Measurements from ENCODE around the gene CAMLG.

CAMLG gene

DNA sequence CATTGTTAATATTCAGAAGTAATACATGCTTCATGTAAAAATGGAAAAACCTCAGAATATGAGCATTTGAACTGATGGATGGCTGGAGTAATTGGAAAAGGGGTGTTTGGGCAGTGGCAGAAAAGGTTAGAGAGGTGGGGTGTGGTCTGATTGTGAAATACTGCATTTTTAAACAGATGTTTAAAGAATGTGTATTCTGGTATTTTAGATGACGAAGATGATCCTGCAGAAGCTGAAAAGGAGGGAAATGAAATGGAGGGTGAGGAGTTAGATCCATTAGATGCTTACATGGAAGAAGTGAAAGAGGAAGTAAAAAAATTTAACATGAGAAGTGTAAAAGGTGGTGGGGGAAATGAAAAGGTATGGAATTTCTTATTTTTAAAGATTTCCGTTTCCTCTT lies 39.0 kb downstream of the CAMLG start:
- DNase-seq (ENCODE audit: low spot score) = no peak

DNA sequence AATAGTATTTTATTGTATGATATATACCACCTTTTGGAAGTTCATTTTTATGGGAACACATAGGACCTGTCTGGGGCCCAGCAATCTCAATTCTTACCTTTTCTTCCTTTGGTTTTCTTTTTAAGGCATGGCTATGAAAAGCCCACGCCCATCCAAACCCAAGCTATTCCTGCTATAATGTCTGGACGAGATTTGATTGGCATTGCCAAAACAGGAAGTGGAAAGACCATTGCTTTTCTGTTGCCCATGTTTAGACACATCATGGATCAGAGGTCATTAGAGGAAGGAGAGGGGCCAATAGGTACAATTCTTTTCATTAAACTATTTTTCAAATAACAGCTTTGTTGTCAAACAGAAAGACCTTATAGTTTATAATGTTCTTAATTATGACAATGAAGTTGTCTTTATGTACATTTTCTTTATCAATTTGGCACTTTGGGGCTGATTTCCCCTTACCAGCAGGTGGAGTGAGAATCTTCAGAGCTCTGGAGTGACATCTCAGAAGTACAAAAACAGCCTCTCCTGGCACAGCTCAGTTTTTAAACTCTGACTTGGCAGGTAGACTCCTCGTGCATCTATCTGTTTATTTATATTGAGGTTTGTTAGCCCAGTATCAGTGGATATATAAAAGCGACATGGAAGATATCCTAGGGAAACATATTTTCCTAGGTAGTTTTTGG lies 46.0 kb downstream of the CAMLG start:
- no peak for DNase-seq (ENCODE audit: low spot score)

DNA sequence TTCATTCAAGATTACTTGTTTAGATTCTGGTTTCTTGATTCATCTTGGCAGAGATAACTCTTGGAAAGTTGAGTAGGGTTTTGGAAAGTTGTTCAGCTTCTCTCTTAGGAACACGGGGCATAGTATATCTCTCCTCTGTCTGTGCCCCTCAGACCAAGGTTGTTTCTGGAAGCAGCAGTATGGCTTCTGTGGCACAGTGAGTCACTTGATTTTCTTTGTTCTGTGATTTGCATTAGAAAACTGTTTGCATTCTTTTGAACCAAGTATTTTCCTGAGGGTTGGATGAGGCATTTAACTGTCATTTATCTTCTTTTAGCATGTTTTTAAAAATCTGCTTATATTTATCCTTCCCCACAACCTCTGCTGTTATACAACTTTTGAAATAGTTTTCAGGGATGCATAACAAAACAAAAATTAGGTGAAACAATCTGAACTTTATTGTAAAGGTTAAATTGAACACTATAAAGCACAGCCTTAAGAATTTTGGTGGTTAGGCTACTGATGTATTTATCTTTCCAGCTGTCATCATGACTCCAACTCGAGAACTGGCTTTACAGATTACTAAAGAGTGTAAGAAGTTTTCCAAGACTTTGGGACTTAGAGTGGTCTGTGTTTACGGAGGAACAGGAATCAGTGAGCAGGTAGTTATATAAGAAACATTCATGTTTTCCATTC lies 46.7 kb downstream of the CAMLG start:
- no peak for DNase-seq (ENCODE audit: low spot score)

DNA sequence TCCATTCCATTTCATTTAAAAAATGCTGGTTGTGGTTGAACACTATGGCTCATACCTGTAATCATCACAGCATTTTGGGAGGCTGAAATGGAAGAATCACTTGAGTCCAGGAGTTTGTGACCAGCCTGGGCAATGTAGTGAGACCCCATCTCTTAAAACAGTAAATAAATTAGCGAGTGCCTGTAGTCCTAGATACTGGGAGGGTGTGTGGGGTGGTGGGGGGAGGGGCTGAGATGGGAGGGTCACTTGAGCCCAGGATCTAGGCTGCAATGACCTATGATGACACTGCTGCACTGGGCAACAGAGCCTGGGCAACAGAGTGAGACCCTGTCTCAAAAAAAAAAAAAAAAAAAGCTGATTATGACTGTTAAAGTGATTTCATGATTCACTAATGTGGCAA lies 49.3 kb downstream of the CAMLG start:
- DNase-seq (ENCODE audit: low spot score) = no peak

DNA sequence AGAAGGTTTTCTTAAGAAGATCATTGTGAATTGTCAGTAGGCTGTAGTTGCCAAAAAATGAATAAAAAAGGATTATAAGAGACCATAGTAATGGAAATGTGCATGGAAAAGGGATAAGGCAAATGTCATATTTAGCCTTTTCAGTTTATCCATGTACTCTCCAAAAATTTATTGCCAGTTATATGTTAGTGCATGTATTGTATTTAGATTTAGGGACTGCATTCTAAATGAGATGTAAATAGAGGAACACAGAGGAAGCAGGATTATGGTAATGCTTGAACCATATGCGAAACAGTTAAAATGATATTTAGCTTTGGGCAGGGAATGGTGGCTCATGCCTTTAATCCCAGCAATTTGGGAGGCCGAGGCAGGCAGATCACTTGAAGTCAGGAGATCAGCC lies 53.2 kb downstream of the CAMLG start:
- no peak for DNase-seq (ENCODE audit: low spot score)

DNA sequence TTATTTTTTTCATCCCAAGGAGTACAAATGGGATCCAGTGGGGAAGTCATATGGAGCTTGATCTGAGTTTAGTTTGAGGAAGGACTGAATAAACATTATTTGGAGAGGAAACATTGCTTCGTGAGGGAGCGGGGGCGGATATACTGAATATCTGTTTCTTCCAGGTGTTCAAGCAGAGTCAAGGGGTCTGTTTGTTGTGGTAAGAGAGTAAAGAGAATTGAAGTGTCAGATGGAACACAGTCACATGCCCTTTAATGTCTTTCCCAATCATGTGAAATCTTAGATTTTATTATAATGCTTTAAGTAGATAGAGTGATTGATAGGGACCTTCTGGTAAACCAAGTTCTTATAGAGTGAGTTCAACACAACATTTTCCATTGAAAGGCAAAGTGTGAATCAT lies 53.9 kb downstream of the CAMLG start:
- no peak for DNase-seq (ENCODE audit: low spot score)

DNA sequence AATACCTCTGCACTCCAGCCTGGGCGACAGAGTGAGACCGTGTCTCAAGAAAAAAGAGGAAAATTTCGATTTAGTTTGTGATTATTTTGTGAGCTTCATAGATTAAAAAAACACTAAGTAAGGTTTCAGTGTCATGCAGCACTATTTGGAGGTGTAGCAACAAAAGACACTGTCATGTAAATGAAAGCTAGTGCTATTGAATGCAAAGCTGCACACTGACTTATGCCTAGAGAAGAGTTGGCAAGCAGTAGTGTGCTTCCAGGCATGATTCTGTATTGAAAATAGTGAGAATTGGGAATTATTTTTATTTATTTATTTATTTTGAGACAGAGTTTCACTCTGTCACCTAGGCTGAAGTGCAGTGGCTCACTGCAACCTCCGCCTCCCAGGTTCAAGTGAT lies 54.8 kb downstream of the CAMLG start:
- DNase-seq (ENCODE audit: low spot score) = no peak

DNA sequence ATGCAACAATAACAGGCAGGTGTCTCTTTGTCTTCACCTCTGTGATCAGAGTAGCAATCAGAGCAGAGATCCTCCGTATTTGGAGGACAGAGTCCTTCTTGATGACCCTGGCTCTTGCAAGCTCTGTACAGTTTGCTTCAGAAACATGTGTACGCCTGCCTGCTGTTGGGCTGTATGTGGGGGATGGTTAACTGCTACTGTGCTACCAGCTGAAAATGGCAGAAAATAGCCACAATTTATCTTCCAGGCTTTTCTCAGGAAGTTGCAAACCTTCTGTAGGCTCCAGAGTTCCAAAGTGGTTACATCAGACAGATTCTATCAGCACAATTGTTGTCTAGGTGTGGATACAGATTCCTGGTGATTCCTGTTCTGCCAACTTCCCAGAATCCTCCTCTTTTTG lies 55.7 kb downstream of the CAMLG start:
- DNase-seq (ENCODE audit: low spot score) = no peak

DNA sequence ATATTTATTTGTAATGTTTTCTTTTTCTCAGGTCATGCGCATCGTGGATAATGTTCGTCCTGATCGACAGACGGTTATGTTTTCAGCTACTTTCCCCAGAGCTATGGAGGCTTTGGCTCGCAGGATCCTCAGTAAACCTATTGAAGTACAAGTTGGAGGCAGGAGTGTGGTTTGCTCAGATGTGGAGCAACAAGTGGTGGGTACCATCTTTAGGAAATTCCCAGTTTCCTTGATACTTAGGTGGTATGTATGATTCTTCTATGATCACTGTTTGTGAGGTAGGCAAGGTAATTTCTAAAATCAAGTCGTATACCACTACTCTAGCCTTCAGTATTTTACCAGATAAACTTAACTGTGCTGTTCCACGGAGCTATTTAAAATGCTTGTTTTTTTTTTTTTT lies 56.5 kb downstream of the CAMLG start:
- DNase-seq (ENCODE audit: low spot score) = no peak

DNA sequence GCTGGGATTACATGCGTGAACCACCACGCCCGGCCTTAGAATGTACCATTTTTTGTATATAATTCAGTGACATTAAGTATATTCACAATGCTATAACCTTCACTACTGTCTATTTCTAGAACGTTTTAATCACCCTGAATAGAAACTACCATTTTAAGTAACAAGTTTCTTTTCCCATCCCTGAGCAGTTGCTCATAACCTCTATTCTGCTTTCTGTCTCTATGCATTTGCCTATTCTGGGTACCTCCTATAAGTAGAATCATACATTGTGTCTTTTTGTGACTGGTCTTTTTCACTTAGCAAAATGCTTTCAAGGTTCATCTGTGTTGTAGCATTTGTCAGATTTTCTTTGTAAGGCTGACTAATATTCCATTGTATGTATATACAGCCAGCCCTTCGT lies 60.1 kb downstream of the CAMLG start:
- DNase-seq (ENCODE audit: low spot score) = no peak

Small RNAs within 50 kb of the gene (small RNA-seq; reads per million reads assigned to genes)
- gene RNU6-1164P (0 reads per million in 2 experiments), gene RNU6-757P (0 reads per million in 2 experiments)
